Measurements from ENCODE around the gene ARVCF.

Gene ARVCF

DNA sequence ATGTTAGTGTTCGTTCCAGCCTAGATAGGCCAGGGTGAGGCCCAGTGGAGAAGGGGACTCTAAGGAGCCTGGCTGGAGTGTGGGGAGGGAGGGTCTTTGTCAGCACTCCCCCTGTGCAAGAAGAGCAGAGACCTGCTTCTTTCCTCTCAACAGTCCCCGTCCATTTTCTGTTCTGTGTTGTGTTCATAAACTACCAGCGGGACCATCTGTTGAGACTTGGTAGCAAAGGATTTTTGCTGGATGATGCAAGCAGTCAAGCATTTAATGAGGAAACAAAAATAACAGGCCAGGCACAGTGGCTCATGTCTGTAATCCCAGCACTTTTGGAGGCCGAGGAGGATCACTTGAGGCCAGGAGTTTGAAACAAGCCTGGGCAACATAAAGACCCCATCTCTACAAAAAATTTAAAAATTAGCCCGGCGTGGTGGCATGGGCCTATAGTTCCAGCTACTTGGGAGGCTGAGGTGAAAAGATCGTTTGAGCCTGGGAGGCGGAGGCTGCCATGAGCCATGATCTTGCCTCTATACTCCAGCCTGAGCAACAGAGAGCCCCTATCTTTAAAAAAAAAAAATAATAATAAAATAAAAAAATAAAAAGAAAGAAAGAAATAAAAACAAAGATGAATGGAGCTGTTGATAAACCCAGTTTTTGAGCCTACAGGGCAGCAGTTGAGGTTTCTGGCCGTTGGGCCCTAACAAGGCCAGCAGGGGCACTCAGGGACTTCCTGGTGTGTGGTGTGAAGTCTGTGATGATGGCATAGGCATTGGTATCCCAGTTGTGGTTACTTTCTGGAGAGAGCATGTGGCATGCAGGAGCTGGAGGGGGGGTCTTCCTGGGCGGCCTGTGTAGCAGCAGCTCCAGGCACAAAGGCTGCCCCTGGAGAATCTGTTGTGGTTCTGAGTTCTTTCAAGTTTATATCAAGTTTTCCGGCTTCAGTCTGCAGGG is 73.3 kb downstream of the ARVCF start (continued):
- TF ChIP-seq, protein P1, sequence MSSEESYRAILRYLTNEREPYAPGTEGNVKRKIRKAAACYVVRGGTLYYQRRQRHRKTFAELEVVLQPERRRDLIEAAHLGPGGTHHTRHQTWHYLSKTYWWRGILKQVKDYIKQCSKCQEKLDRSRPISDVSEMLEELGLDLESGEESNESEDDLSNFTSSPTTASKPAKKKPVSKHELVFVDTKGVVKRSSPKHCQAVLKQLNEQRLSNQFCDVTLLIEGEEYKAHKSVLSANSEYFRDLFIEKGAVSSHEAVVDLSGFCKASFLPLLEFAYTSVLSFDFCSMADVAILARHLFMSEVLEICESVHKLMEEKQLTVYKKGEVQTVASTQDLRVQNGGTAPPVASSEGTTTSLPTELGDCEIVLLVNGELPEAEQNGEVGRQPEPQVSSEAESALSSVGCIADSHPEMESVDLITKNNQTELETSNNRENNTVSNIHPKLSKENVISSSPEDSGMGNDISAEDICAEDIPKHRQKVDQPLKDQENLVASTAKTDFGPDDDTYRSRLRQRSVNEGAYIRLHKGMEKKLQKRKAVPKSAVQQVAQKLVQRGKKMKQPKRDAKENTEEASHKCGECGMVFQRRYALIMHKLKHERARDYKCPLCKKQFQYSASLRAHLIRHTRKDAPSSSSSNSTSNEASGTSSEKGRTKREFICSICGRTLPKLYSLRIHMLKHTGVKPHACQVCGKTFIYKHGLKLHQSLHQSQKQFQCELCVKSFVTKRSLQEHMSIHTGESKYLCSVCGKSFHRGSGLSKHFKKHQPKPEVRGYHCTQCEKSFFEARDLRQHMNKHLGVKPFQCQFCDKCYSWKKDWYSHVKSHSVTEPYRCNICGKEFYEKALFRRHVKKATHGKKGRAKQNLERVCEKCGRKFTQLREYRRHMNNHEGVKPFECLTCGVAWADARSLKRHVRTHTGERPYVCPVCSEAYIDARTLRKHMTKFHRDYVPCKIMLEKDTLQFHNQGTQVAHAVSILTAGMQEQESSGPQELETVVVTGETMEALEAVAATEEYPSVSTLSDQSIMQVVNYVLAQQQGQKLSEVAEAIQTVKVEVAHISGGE (tag by site-specific recombination; conservative IDR thresholded peaks at IDR 0.05; ENCODE audit: low read depth), result no peak
- TF ChIP-seq ZNF341 (tag by site-specific recombination; IDR thresholded peaks at IDR 0.05; ENCODE audit: low read depth) (peak; percentile 49), ZNF670 (tag by site-specific recombination; IDR thresholded peaks at IDR 0.05; ENCODE audit: low read depth) (no peak), ZBTB20 (tag by site-specific recombination; IDR thresholded peaks at IDR 0.05) (peak; percentile 7), OSR2 (tag by site-specific recombination; IDR thresholded peaks at IDR 0.05) (peak; percentile 87), ZNF792 (tag by site-specific recombination; IDR thresholded peaks at IDR 0.05) (no peak), ZNF433 (tag by site-specific recombination; IDR thresholded peaks at IDR 0.05; ENCODE audit: low read depth) (no peak), ZNF114 (tag by site-specific recombination; IDR thresholded peaks at IDR 0.05) (no peak), GLIS1 (tag by site-specific recombination; IDR thresholded peaks at IDR 0.05) (peak; percentile 10; the same call in 1 of the 2 replicates), ZNF2 (tag by site-specific recombination; IDR thresholded peaks at IDR 0.05) (peak; percentile 75), ZNF132 (tag by site-specific recombination; IDR thresholded peaks at IDR 0.05; ENCODE audit: borderline replicate concordance) (no peak), SP3 (tag by site-specific recombination; IDR thresholded peaks at IDR 0.05) (no peak), ZNF510 (tag by site-specific recombination; IDR thresholded peaks at IDR 0.05; ENCODE audit: insufficient replicate concordance) (peak; percentile 89), ZNF404 (tag by site-specific recombination; IDR thresholded peaks at IDR 0.05) (no peak), ZSCAN30 (tag by site-specific recombination; IDR thresholded peaks at IDR 0.05) (peak; percentile 73), SALL2 (tag by site-specific recombination; IDR thresholded peaks at IDR 0.05; ENCODE audit: borderline replicate concordance) (no peak), ZNF146 (tag by site-specific recombination; IDR thresholded peaks at IDR 0.05) (no peak), GLI4 (tag by site-specific recombination; IDR thresholded peaks at IDR 0.05) (no peak), ZBTB8A (tag by site-specific recombination; IDR thresholded peaks at IDR 0.05) (no peak), ZFP3 (tag by site-specific recombination; IDR thresholded peaks at IDR 0.05; ENCODE audit: low read depth) (no peak), ZNF324 (tag by site-specific recombination; IDR thresholded peaks at IDR 0.05) (no peak), ZIC2 (tag by site-specific recombination; IDR thresholded peaks at IDR 0.05) (peak; percentile 86), ZNF366 (tag by site-specific recombination; conservative IDR thresholded peaks at IDR 0.05) (peak; percentile 53), ZNF701 (tag by site-specific recombination; IDR thresholded peaks at IDR 0.05) (no peak), ZNF211 (tag by site-specific recombination; IDR thresholded peaks at IDR 0.05; ENCODE audit: low read depth) (no peak), ZNF394 (tag by site-specific recombination; IDR thresholded peaks at IDR 0.05; ENCODE audit: borderline replicate concordance) (0 out of 2 replicates have a peak, but pooled peaks have one; percentile 12), ZNF585B (tag by site-specific recombination; IDR thresholded peaks at IDR 0.05) (no peak), ZNF837 (tag by site-specific recombination; IDR thresholded peaks at IDR 0.05) (no peak), ZNF223 (tag by site-specific recombination; IDR thresholded peaks at IDR 0.05) (no peak), ZNF302 (tag by site-specific recombination; IDR thresholded peaks at IDR 0.05; ENCODE audit: low read depth) (no peak)
- TF ChIP-seq, protein P2, sequence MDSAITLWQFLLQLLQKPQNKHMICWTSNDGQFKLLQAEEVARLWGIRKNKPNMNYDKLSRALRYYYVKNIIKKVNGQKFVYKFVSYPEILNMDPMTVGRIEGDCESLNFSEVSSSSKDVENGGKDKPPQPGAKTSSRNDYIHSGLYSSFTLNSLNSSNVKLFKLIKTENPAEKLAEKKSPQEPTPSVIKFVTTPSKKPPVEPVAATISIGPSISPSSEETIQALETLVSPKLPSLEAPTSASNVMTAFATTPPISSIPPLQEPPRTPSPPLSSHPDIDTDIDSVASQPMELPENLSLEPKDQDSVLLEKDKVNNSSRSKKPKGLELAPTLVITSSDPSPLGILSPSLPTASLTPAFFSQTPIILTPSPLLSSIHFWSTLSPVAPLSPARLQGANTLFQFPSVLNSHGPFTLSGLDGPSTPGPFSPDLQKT (IDR thresholded peaks at IDR 0.05; ENCODE audit: borderline replicate concordance, low read depth, low read length), result no peak
- TF ChIP-seq, protein P3, sequence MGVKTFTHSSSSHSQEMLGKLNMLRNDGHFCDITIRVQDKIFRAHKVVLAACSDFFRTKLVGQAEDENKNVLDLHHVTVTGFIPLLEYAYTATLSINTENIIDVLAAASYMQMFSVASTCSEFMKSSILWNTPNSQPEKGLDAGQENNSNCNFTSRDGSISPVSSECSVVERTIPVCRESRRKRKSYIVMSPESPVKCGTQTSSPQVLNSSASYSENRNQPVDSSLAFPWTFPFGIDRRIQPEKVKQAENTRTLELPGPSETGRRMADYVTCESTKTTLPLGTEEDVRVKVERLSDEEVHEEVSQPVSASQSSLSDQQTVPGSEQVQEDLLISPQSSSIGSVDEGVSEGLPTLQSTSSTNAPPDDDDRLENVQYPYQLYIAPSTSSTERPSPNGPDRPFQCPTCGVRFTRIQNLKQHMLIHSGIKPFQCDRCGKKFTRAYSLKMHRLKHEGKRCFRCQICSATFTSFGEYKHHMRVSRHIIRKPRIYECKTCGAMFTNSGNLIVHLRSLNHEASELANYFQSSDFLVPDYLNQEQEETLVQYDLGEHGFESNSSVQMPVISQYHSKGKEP (tag by site-specific recombination; IDR thresholded peaks at IDR 0.05), result no peak; the same call in 1 of the 2 replicates
- TF ChIP-seq, protein P4, sequence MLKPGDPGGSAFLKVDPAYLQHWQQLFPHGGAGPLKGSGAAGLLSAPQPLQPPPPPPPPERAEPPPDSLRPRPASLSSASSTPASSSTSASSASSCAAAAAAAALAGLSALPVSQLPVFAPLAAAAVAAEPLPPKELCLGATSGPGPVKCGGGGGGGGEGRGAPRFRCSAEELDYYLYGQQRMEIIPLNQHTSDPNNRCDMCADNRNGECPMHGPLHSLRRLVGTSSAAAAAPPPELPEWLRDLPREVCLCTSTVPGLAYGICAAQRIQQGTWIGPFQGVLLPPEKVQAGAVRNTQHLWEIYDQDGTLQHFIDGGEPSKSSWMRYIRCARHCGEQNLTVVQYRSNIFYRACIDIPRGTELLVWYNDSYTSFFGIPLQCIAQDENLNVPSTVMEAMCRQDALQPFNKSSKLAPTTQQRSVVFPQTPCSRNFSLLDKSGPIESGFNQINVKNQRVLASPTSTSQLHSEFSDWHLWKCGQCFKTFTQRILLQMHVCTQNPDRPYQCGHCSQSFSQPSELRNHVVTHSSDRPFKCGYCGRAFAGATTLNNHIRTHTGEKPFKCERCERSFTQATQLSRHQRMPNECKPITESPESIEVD (tag by site-specific recombination; IDR thresholded peaks at IDR 0.05), result peak; percentile 16; the same call in 1 of the 2 replicates
